GM18526 (cell line): ENCODE data around the gene HASPIN.

ENCODE experiments used
- POLR2A ChIP-seq: IDR thresholded peaks from 3 replicates; pipeline ENCODE4 v1.6.1; 2011; ENCODE audit not compliant: insufficient read length; ENCODE audit errors: extremely low read depth

Gene HASPIN

GRCh38 chr17:3771140-3771539, 47.4 kb downstream of the HASPIN start:
- no peak for TF ChIP-seq POLR2A

- TF ChIP-seq POLR2A = no peak
Observed at GRCh38 chr17:3772764-3773163, 49.1 kb downstream of the HASPIN start.

- no peak for TF ChIP-seq POLR2A
Observed at GRCh38 chr17:3773511-3773910, 49.8 kb downstream of the HASPIN start.

- no peak for TF ChIP-seq POLR2A
Observed at GRCh38 chr17:3773966-3774365, 50.3 kb downstream of the HASPIN start.
